HG03432 (cell line): ENCODE measurements around the gene TCEAL9.
"Not testable (repeated sequence)": the region's sequence is repeated elsewhere in the genome, so short reads cannot be mapped to it uniquely, and the experiment has no call there.

Experiments
- ATAC-seq: cut with Tn5 transposase; IDR thresholded peaks from one replicate; pipeline ENCODE4 v1.9.1; 2021; ENCODE audit warnings: mild to moderate bottlenecking, moderate library complexity; ENCODE audit not compliant: unreplicated experiment

TCEAL9 gene, protein sequence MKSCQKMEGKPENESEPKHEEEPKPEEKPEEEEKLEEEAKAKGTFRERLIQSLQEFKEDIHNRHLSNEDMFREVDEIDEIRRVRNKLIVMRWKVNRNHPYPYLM

DNA sequence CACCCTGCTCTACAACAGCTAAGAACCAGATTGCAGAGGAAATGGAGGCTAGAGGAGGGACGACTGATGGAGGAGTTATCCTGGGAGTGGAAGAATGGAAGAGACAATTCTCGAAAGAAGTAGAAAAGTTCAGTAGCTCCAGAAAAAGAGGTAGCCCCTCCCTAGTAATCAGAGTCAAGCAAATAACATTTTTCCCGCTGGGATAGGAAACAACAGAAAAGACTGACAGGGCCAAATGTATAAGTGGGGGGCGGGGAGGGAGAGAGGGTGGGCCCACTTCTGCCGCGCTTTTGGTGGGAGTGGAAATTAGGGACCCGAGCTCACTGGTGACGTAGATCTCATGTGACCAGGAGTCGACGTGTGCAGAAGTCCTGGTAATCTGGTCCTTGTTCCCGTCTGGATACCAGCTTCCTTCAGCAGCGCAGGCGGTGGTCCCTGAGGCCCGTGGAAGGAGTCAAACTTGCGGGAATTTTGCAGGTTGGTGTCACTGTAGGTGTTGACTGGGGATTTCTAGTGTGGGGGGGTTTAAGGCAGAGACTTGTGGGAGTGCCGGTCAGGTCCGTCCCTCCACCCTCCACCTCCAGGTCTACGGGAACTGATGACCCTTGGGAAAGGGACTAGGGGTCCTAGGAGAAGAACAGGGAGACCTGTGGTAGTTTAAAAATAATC, at the start of gene TCEAL9:
Gene TCEAL9 (plus strand): TSS at position 377 of the 669 bp plus-strand sequence. CDS start 1,179 bp downstream, outside the sequence.
- no peak for ATAC-seq

DNA sequence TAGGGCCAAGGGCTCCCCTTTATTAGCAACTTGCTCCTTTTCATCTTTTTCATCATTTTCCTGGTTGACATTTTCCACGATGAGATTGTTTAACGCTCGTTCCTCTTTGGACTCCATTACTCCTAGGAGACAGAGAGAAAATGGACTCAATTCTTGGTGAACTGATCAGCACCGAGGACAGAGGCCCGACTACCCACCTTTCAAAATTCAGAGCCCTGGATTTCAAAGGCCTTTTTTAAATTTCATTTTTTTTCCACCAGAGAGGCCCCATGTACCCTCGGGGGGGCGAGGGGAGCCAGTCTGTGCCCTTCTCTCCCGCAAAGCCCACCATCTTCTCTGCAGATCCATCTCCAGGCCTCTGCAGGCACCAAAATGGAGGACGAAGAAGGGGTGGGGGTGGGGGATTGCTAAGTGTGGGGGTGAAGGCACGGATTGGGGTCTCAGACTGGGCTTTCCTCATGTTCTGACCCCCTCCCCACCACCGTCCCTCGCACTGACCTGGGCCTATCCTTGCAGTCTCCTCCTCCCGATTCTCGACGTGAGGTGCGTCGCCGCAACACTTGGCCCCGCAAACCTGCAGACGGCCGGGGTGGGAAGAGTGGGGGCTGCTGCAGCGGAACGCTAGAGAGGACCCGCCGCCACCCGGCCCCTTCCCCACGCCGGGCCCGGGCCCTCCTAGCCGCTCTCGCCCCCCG, 46.3 kb upstream of the TCEAL9 start:
- peak; percentile 10 for ATAC-seq

DNA sequence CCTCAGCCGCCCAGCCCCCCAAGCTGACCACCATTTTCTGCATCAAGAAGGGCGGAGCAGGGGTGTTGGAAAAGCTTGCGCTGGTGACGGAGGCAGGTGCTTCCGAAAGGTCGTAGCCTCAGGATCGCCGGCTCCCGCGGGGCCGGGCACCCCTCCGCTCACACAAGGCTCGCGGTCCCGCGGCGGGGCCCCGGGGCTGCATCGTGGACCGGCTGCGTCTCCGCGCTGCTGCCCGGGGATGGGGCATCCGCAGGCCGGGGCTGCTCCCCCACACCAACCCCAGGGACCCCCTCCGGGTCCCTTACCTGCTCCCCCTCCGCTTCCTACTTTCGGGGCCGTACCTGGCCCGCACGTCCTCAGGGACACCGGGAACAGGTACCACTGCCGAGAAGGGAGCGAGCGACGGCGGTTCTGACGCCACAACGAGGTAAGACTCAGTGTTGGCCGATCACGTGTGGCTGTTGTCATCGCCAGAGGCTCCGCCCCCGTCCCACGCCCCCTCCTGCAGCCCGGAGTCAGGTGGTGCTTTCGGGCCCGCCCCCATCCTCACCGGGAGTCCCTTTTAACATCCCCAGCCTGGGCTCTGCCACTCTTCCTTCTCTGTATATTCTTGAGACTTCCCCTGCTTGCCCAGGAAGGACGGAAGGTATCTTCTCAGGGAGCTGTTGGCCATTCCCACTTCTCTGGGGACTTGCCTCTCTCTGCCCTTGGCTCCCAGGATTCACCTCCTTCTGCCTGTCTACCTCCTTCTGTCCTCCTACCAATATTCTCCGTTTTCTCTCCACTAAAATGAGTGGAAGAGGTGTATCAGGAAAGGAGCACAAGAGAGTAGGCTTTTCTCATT, 45.5 kb upstream of the TCEAL9 start, which contains the start of gene BEX2:
Gene BEX2 (minus strand): TSS at position 436 of the 844 bp plus-strand sequence. CDS start 1,014 bp downstream, outside the sequence.
- ATAC-seq, result peak; percentile 99

DNA sequence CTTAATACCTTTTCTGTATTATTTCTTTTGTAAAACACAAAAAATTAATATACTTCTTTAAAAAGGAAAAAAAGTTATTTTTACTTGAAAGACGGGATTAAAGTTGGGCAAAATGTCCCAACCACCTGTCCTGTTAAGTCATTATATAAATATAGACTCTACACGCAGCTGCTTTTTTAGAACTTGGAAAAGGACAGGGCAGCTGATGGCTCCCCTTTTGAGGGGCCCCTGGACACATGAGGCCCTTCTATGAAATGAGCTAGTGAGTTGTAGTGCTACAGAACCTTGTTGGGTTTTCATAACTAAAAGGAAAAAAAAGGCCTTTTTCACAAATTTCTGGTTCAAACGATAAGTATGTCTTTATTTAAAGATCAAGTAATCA, 44.9 kb upstream of the TCEAL9 start:
- ATAC-seq, result no peak

DNA sequence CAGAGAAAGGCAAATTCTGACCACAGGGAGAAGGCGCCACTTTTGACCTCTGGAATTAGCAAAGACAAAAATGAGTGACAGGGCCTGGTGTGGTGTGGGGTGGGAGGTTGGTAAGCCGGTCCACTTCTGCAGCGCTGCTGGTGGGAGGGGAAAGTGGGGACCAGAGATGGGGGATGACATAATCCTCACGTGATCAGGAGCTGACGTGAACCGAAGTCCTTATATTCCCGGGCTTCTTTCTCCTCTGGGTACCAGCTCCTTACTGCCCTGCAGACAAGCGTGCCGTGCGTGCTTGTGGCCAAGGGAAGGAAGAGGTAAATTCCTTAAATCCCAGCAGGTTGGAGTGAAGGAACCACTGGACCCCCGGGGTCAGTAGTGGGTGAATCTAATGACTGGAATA, 26.3 kb upstream of the TCEAL9 start, which contains the start of gene TCEAL7:
Gene TCEAL7 (plus strand): TSS at position 249 of the 400 bp plus-strand sequence. CDS start 1,165 bp downstream, outside the sequence.
- ATAC-seq, result no peak

DNA sequence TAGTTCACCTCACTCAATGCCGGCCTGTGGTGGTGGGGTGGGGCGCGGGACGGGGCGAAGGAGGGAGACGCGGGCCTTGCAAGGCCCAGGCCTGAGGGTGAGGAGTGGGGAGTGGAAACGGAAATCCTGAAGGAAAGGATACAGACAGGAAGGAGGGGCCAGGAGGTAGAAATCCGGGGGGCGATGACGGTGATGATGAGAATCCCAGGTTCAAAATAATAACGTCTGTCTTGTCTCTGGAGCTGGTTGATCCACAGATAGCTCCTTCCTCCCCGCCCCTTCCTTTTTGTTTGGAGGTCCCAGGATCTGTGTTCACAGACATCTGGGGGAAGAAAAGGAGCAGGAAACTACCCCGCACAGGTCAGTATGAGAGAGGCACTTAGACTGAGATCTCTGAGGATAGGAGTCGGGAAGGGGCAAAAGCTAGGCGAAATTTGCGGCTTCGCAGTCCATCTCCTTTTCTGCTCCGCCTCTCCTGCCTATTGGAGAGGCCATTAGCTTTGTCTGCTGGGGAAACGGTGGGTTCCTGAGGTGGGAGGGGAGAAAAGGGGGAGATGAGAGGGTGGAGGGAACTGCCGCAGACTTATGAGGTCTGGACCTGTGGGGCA, 25.5 kb upstream of the TCEAL9 start:
- ATAC-seq, result no peak

DNA sequence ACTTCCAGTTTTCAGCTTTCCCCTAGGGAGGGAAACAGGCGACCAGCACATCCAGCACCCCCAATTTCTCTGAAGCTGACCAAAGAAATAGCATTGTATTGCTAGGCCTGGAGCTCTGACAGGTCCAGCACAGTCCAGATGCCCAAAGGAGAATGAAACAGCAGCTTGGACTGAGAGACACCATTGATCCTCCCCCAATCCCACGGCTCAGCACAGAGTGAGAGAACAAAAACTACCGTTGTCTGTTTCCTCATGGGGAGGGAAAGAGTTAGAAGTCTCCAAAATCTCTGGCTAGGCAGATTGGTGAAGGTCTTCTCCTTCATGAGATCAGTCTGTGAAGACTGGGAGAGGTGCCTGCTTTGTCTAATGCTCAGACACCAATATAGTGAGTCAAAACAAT, 17.6 kb upstream of the TCEAL9 start:
- no peak for ATAC-seq

DNA sequence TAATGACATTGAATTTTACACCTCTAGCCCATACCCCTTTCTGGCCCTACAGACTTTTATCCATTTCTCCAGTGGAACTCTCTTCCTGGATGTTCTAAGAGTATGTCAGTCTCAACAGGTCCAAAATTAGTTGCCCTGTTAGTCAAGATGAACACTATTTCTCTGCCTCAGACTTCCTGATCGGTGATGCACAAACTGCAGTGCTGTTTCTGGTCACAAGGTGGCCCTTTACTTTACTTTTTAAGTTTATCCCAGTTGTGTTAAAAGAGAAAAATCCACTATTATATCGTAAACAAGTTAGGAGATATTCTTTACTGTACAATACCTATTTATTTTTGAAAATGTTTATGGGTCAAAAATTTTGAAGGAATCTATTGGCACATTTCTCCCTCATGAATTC, 13.2 kb upstream of the TCEAL9 start:
- no peak for ATAC-seq

DNA sequence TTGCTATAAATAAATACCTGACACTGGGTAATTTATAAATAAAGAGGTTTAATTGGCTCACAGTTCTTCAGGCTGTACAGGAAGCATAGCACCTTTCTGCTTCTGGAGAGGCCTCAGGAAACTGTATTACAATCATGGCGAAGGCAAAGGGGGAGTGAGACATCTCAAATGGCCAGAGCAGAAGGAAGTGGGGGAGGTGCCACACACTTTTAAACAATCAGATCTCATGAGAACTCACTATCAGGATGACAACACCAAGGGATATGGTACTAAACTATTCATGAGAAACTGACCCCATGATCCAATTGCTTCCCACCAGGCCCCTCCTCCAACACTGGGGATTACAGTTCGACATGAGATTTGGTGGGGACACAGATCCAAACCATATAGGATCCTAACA, 11.7 kb upstream of the TCEAL9 start:
- no peak for ATAC-seq

DNA sequence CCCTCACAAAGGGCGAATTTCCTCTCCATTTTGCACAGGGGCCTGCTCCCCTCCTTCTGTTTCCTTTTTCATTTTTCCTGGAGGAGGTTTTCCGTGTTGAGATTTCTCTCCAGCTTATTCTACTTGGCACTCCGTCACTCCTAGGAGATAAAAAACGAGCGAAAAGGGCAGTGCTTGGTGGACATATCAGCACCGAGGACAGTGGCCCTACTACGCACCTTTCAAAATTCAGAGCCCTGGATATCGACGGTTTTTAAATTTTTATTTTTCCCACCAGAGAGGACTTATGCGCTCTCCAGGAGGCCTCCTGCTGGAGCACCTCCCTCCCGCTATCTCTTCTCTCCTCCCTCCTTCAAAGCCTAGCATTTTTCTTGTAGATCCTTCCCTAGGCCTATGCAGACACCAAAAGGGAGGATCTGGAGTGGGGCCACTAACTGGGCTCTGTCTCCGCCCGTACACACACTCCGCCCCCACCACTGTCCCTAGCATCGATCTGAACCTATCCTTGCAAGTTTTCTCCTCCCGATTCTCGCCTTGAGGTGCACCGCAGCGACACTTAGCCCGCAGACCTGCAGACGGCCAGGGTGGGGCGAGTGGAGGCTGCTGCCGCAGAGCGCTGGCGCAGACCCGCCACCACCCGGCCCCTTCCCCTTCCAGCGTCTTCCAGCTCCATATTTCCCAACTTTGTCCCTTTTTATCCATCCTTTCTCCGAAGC, 8.5 kb upstream of the TCEAL9 start:
- ATAC-seq, result no peak

DNA sequence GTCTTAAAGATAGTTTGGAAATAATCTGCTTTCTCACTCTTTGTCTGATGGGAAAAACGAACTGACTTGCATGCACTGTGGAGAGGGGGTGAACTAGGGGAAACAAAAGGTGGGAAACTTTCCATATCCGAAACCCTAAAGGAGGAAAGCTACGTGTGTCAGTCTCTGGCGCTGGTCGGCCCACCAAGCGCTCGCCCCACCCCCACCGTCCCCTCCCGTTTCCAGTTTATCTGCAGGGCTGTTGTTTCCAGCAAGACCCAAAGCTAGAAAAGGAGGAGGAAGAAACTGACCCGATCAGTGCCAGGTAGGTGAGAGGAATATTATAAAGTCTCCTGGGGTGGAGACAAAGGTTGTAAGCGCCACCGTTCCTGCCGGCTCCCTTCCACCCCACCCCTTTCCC, 552 bp downstream of the TCEAL9 start:
- ATAC-seq, result no peak

DNA sequence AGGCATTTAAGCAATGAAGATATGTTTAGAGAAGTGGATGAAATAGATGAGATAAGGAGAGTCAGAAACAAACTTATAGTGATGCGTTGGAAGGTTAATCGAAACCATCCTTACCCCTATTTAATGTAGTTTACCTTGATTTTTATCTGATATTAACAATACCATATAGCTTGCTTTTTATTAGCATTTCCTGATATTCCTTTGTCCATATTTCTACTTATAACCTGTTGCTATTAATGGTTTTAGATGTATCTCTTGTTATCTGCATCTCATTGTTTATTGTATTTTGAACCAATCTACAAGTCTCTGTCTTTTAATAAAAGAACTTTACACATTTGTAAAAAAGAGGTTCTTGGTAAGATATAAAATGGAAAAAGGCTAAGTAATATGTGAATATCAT, 1.6 kb downstream of the TCEAL9 start:
- ATAC-seq, result no peak

DNA sequence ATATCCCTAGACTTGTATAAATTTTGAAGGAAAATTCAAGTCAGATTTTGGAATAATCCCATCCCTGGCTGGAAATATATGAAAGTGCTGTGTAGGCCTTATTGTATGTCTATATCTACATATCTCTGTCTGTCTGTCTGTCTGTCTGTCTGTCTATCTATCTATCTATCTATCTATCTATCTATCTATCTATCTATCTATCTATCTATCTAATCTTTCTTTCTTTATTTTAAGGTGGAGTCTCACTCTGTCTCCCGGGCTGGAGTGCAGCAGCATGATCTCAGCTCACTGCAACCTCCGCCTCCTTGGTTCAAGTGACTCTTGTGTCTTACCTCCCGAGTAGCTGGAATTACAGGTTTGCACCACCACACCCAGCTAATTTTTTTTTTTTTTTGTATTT, 3.3 kb downstream of the TCEAL9 start:
- not testable (repeated sequence) for ATAC-seq

DNA sequence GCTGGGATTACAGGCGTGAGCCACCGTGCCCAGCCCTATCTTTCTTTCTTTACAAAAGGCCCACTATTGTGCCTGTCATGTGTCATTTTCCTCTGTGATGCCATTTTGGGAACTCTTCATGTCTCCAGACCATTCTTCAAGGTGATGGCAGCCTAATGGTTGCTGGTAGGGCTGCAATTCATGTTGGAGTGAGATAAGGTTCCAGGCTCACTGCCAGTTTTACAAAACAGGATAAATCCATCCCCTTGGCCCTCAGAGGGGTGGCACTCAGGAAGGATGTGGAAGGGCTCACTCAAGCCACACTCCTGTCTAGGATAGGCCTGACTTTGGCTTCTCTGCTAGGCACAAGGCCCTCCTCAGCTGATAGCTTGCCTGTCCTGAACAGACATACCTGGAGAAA, 3.8 kb downstream of the TCEAL9 start:
- no peak for ATAC-seq

DNA sequence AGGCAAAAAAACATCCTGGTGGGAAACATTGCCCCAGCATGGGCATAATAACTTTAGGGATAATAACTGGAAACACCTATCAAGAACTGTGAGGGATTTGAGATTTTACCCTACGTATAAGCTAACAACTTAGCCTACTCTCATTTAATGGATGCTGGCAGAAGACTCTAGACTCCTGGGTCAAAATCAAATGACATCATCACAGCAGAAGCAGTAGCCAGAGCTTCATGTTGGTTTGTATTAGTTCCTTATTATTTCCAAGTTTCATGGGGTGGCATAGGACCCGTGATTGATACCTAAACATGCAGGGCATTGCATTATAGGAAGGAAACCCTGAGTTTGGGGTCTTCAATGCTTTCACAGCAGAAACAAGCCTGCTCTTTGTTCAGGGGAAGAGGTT, 4.6 kb downstream of the TCEAL9 start:
- ATAC-seq, result no peak

DNA sequence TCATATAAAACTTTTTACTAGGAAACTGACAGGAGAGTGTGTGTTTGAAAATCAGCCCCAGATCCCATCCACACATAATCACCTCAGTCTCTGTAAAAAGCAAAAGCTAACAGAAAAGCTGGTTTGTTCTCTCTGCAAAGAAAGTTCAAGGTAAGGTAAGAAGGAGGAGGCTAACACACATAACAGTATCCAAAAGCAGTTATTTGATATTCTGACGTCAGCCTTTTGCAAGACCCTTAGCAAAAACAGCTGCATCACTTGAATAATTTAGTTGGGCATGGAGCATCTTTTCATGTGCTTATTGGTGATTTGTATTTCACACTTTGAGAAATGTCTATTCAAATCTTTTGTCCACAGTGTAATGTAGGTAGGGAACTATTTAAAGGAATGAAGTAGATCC, 5.5 kb downstream of the TCEAL9 start:
- no peak for ATAC-seq

DNA sequence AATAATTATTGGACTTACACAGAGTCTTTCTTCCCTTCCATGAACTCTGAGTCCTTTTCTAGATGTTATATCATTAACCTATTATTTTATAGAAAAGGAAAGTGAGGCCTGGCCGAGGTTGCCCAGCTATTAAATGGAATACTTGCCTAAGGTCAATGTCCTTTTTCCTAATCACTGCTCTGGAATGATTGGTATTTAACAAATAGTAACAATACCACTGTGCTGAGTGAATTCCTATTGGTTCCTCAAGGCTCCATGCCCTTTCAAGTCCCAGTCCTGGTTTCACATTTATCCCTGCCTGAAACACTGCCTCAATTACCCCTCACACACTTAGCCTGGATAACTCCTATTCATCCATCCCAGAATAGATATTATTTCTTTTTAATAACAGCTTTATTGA, 6.2 kb downstream of the TCEAL9 start:
- no peak for ATAC-seq

DNA sequence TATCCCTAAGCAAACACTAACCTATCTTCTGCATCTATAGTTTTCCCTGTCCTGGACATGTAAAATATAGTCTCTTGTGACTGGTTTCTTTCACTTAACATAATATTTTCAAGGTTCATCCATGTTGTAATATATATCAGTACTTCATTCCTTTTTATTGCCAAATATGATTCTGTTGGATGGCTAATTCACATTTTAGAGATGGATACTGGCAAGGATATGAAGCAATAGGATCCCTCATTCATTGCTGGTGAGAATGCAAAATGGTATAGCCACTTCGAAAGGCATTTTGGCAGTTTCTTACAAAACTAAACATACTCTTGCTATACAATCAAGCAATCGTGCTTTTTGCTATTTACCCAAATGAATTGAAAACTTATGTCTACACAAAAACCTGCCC, 6.7 kb downstream of the TCEAL9 start:
- no peak for ATAC-seq

DNA sequence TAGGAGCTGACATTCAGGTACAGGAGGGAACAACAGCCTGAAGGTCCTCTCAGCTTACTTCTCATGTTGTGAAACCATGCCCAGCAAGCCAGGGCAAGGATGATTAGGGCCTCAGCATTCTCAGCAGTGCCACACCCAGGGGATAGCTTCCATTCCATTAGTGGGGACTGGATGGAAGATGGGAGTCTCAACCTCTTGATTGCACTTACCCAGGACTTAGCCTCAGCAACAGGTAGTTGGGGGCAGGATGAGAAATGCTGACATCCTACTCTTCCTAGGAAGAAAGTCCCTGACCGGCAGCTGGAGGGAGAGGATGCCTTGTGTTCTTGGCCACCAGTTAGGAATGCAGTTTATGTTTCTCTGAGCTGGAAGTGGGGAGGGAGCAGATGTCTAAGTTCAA, 11.2 kb downstream of the TCEAL9 start:
- no peak for ATAC-seq

DNA sequence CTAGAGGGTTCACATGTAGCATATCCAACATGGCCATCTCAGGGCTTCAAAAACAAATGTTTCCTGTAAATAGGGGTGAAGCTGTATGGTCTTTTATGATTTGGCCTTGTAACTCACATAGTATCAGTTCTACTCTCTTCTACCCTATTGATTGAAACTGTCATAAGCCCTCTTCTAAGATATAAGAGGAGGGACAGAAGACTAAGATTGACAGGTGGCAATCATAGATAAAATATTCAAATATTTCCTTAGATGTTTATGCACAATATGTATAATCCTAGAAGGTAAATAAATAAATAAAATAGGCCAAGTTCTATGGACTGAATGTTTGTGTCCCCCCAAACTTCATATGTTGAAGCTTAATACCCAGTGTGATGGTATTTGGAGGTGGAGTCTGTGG, 13.2 kb downstream of the TCEAL9 start:
- no peak for ATAC-seq
